Adipocyte (in vitro differentiated cells): Measurements from ENCODE around the gene BTBD9.

Experiments used
- DNase-seq: peaks from one replicate; pipeline ENCODE4 v3.0.0-alpha.2; 2015; ENCODE audit warnings: low read depth
- H3K27me3 ChIP-seq: replicated peaks from 2 replicates; pipeline ENCODE4 v1.7.0; 2013; ENCODE audit warnings: mild to moderate bottlenecking, low read length, moderate library complexity; ENCODE audit not compliant: control insufficient read depth, insufficient read depth
- H3K36me3 ChIP-seq: 2 replicates; pipeline ENCODE4 v1.7.0; 2013; ENCODE audit warnings: low read length, mild to moderate bottlenecking, moderate library complexity; ENCODE audit not compliant: control insufficient read depth, insufficient read depth, severe bottlenecking
- H3K4me1 ChIP-seq: 2 replicates; pipeline ENCODE4 v1.7.0; 2013; ENCODE audit warnings: mild to moderate bottlenecking, low read length, moderate library complexity; ENCODE audit not compliant: control insufficient read depth, insufficient read depth
- H3K4me3 ChIP-seq: 2 replicates; pipeline ENCODE4 v1.7.0; 2013; ENCODE audit warnings: mild to moderate bottlenecking, low read length, moderate library complexity
- H3K9ac ChIP-seq: 2 replicates; pipeline ENCODE4 v1.7.0; 2013; ENCODE audit warnings: mild to moderate bottlenecking, low read length, moderate library complexity
- H3K9me3 ChIP-seq: 2 replicates; pipeline ENCODE4 v1.7.0; 2013; ENCODE audit warnings: mild to moderate bottlenecking, low read length, moderate library complexity; ENCODE audit not compliant: control insufficient read depth

The BTBD9 gene

DNA sequence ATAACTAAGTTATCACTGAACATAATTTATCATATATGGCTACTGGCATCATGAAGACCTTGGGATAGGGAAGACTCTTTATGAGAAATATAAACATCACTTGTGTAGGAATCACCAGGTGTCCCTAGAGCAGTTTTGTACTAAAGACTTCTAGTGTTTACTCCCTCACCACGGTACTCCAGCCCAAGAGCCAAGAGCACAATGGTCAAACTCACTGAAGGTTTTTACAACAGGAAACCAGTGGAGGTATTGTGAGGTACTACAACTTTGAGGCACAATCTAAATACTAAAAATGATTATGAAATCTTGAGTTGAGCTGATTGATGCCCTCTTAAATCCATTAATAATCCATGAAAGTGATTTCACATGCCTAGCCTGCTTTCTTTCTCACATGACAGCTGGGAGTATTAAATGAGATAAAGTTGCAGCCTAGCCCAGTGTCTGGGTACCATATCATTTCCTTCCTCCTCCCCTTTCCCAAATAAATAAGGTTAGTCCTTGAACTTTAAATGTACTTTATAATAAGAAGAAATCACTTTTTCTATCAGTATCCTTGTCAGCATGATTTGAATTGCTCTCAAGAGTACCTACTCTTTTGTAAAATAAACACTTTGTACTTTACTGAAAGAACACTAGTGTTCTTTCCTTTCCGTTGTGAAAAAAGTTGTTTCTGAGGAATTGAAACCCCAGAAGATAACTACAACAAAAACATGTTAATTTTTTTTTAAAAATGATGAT is 36.7 kb upstream of the BTBD9 start:
- Histone ChIP-seq H3K9me3 (no peaks in the 10 kb centered on the region), H3K4me1 (no peaks in the 10 kb centered on the region), H3K27me3 (no peaks in the 10 kb centered on the region), H3K9ac (no peak overlapping the region), H3K36me3 (peaks cover 59% of the 10 kb centered on the region), H3K4me3 (no peak overlapping the region)
- no peak for DNase-seq

DNA sequence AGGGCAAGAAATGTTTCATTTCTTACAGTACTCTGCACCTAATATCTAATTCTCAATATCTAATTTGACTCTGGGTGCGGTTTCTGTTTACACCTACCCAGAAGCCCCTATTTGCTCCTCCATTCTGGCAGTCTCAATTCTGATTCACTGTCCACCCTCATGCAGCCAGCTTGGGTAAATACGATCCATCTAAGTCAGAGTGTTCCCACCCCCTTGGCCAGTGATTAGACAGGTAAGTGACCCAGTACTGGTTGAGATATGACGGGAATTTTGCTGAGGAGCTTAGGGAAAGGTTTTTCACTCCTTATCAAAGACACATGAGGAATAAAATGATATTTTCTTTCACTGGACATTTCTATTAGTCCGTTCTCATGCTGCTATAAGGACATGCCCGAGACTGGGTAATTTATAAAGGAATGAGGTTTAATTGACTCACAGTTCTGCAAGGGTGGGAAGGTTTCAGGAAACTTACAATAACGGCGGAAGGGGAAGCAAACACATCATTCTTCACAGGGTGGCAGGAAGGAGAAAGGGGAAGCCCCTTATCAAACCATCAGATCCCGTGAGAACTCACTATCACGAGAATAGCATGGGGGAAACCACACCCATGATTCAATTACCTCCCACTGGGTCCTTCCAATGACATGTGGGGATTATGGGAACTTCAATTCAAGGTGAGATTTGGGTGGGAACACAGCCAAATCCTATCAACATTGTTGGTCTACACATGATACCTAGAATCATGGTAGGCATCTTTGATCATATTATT is 33.9 kb upstream of the BTBD9 start:
- Histone ChIP-seq H3K4me1 (no peaks in the 10 kb centered on the region), H3K27me3 (no peaks in the 10 kb centered on the region), H3K36me3 (peaks cover 39% of the 10 kb centered on the region), H3K9me3 (no peaks in the 10 kb centered on the region), H3K4me3 (no peak overlapping the region), H3K9ac (no peak overlapping the region)
- no peak for DNase-seq

DNA sequence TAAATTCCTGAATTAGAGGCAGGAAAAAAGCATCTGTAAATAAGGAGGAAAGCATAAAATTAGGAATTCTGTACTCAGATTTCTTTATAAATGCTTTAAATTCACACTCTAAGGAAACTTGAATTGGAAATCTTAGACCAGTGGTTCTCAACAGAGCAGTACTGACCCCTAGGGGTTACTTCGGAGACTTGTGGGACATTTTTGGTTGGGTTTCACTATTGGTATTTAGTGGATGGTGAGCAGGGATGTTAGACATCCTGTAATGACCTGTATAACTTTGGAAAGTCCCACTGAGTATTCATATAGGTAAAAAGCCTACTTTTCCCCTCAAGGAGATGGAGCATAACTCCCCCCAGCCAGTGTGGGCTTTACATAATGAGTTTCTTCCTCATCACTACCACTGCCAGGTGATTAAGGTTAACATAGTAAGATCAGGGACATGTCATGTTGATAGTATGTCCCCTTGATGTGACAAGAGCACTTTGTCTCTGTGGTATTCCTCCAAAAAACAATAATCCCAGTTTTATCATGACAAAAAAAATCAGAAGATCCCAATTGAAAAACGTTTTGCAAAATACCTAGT is 32.2 kb upstream of the BTBD9 start:
- H3K4me1 ChIP-seq = no peaks in the 10 kb centered on the region
- DNase-seq = peak; percentile 79
- H3K9me3 ChIP-seq = no peaks in the 10 kb centered on the region
- H3K36me3 ChIP-seq = peaks cover 25% of the 10 kb centered on the region
- H3K27me3 ChIP-seq = no peaks in the 10 kb centered on the region
- no peak overlapping the region for H3K4me3 ChIP-seq
- H3K9ac ChIP-seq = no peak overlapping the region

GRCh38 chr6:38658418-38659167 is 18.9 kb upstream of the BTBD9 start:
- Histone ChIP-seq H3K9me3 (no peaks in the 10 kb centered on the region), H3K4me1 (peaks cover 9% of the 10 kb centered on the region), H3K4me3 (no peak overlapping the region), H3K9ac (no peak overlapping the region), H3K36me3 (no peaks in the 10 kb centered on the region), H3K27me3 (no peaks in the 10 kb centered on the region)
- no peak for DNase-seq

DNA sequence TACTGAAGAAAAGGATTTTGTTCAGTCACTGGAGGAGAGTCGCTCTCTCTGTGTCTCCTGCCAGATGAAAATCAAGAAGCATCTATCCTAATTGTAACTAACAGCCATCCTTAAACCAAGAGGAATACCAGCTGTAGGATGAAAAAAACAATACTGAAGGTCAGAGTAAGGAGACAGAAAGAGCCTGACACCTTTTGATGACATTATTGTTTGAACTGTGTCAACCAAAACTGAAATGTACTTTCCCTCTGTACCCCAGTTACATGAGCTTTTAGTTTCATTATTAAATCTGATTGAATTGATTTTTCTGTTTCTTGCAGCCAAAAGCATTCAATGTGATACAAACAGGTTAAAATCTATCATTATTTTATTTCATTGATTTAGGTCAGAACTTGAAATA is 17.2 kb upstream of the BTBD9 start:
- Histone ChIP-seq H3K4me3 (no peak overlapping the region), H3K36me3 (no peaks in the 10 kb centered on the region), H3K27me3 (no peaks in the 10 kb centered on the region), H3K4me1 (peaks cover 9% of the 10 kb centered on the region), H3K9me3 (no peaks in the 10 kb centered on the region), H3K9ac (no peak overlapping the region)
- DNase-seq = no peak

GRCh38 chr6:38654263-38654662 is 14.5 kb upstream of the BTBD9 start:
- DNase-seq = no peak
- H3K9ac ChIP-seq = no peak overlapping the region
- no peak overlapping the region for H3K4me3 ChIP-seq
- H3K36me3 ChIP-seq = no peaks in the 10 kb centered on the region
- H3K4me1 ChIP-seq = no peaks in the 10 kb centered on the region
- H3K27me3 ChIP-seq = no peaks in the 10 kb centered on the region
- no peaks in the 10 kb centered on the region for H3K9me3 ChIP-seq

DNA sequence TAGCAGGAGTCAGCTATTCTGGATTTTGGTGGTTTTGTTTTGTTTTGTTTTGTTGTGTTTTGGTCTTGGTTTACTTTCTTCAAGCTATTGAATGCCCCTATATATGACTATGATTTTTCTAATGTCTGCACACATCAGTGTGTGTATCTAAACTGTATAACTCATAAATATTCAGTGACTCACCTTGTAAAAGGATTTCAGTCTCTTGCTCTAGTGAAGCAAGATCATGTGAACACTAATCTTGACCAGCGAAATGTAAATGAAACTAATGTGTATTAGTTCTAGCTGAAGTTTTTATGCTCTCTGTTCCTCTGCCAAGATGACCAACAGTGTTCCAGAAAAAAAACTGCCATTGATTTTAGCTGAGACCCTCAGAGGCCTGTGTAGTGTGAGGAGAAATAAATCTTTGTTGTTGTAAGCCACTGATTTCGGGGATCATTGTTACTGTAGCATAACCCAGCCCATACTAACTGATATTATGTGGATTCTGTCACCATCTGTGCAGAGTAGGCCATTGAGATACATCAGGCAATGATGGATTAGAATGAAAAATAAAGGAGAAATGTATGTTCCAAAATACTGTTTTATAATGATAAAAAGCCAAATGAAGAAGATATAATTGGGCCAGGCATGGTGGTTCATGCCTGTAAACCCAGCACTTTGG is 11.5 kb upstream of the BTBD9 start:
- H3K36me3 ChIP-seq = no peaks in the 10 kb centered on the region
- no peak overlapping the region for H3K9ac ChIP-seq
- DNase-seq = no peak

GRCh38 chr6:38650207-38650752 is 10.6 kb upstream of the BTBD9 start:
- H3K27me3 ChIP-seq = no peaks in the 10 kb centered on the region
- no peak for DNase-seq
- H3K9me3 ChIP-seq = no peaks in the 10 kb centered on the region
- H3K4me3 ChIP-seq = no peak overlapping the region
- no peaks in the 10 kb centered on the region for H3K4me1 ChIP-seq
- no peaks in the 10 kb centered on the region for H3K36me3 ChIP-seq
- no peak overlapping the region for H3K9ac ChIP-seq

More for the DNA sequence above, 11.5 kb upstream of the BTBD9 start:
- Histone ChIP-seq H3K4me3 (no peak overlapping the region), H3K27me3 (no peaks in the 10 kb centered on the region), H3K4me1 (no peaks in the 10 kb centered on the region), H3K9me3 (no peaks in the 10 kb centered on the region)

- no peak for DNase-seq
- Histone ChIP-seq H3K9me3 (no peaks in the 10 kb centered on the region), H3K27me3 (no peaks in the 10 kb centered on the region)
Observed at GRCh38 chr6:38649744-38650143, 10.0 kb upstream of the BTBD9 start.

DNA sequence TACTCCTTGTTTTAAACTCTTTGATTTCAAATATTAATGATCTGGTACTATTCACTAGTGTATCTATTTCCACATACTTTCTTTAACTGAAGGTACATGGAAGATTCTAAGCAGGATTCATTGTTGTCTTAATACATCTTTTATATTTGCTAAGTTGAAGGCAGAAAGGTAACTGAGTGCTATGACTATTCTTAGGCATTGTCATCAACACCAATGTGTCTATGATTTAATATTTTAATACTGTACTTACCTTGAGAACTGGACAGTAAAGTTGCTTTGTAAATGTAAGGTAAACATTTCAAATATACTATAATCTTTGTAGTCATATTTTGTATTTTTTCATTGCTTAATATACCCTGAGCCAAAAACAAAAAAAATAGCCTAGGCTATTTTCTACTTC is 8.9 kb upstream of the BTBD9 start:
- no peak for DNase-seq
- Histone ChIP-seq H3K4me1 (no peaks in the 10 kb centered on the region), H3K9me3 (no peaks in the 10 kb centered on the region), H3K36me3 (no peaks in the 10 kb centered on the region), H3K9ac (no peak overlapping the region), H3K27me3 (no peaks in the 10 kb centered on the region), H3K4me3 (no peak overlapping the region)

More at GRCh38 chr6:38649744-38650143, 10.0 kb upstream of the BTBD9 start:
- H3K9ac ChIP-seq = no peak overlapping the region
- no peak overlapping the region for H3K4me3 ChIP-seq
- no peaks in the 10 kb centered on the region for H3K36me3 ChIP-seq
- H3K4me1 ChIP-seq = no peaks in the 10 kb centered on the region
